WTC11 (cell line): Measurements from ENCODE around the gene CHRNA5. TPM values are rescaled to one million over a fixed set of nuclear protein-coding genes. Genes with fewer than 3 reads are reported as not detected.

ENCODE experiments used
- ATAC-seq: fragments of 200-7000 bp; cut with Tn5 transposase; 2 replicates; pipeline ENCODE4 v1.10.0; 2021; ENCODE audit warnings: mild to moderate bottlenecking, moderate library complexity
- CTCF ChIA-PET: fragments of 300-600 bp; sonication (Branson Sonifier 250); formaldehyde crosslinking; loops from one replicate; lab custom pipeline; 2021; ENCODE audit warnings: antibody characterized with exemption; lab: Charles Lee
- POLR2A ChIA-PET: fragments of 350-600 bp; sonication (Branson Sonifier 250); formaldehyde crosslinking; loops from one replicate; lab custom pipeline; 2021; ENCODE audit warnings: antibody characterized with exemption; lab: Charles Lee
- DNase-seq: peaks from one replicate; pipeline ENCODE4 v3.0.0; 2021; ENCODE audit warnings: low spot score
- H3K27ac Mint-ChIP-seq: 2 replicates; pipeline ENCODE4 v1.8.0; 2021; ENCODE audit warnings: mixed read lengths
- H3K27me3 Mint-ChIP-seq: 2 replicates; pipeline ENCODE4 v1.8.0; 2021; ENCODE audit warnings: low read depth, mild to moderate bottlenecking, moderate library complexity, mixed read lengths
- H3K36me3 Mint-ChIP-seq: 2 replicates; pipeline ENCODE4 v1.8.0; 2021; ENCODE audit warnings: mixed read lengths
- H3K4me1 Mint-ChIP-seq: 2 replicates; pipeline ENCODE4 v1.8.0; 2022; ENCODE audit warnings: mixed read lengths
- H3K4me3 Mint-ChIP-seq: 2 replicates; pipeline ENCODE4 v1.8.0; 2021; ENCODE audit warnings: mild to moderate bottlenecking, moderate library complexity, mixed read lengths
- H3K9me3 Mint-ChIP-seq: 2 replicates; pipeline ENCODE4 v1.8.0; 2021; ENCODE audit warnings: mixed read lengths
- AR ChIP-seq: fragments of 250-450 bp; sonication (Bioruptor Pico); IDR thresholded peaks from 2 replicates; pipeline ENCODE4 v1.9.0; 2021; ENCODE audit warnings: mild to moderate bottlenecking
- CREB1 ChIP-seq: sonication (generic); formaldehyde crosslinking; IDR thresholded peaks from 2 replicates; pipeline ENCODE4 v1.8.0; 2023; ENCODE audit warnings: mild to moderate bottlenecking, missing genetic modification reagents
- CREM ChIP-seq: sonication (generic); formaldehyde crosslinking; IDR thresholded peaks from 2 replicates; pipeline ENCODE4 v1.8.1; 2022; ENCODE audit warnings: mild to moderate bottlenecking, missing genetic modification reagents, moderate library complexity
- CTCF ChIP-seq: fragments of 200-600 bp; IDR thresholded peaks from 2 replicates; pipeline ENCODE4 v1.8.0; 2022; ENCODE audit warnings: antibody characterized with exemption
- FOXP1 ChIP-seq: sonication (generic); formaldehyde crosslinking; IDR thresholded peaks from 2 replicates; pipeline ENCODE4 v1.8.0; 2022; ENCODE audit warnings: missing genetic modification reagents, mild to moderate bottlenecking, moderate library complexity, borderline replicate concordance
- HMGA2 ChIP-seq: fragments of 250-450 bp; sonication (Bioruptor Pico); IDR thresholded peaks from 2 replicates; pipeline ENCODE4 v1.4.0; 2021; ENCODE audit warnings: mild to moderate bottlenecking, moderate library complexity
- NFYB ChIP-seq: sonication (generic); formaldehyde crosslinking; conservative IDR thresholded peaks from 2 replicates; pipeline ENCODE4 v1.8.0; 2022; ENCODE audit warnings: low read depth, missing genetic modification reagents
- OVOL2 ChIP-seq: fragments of 250-450 bp; sonication (Bioruptor Pico); IDR thresholded peaks from 2 replicates; pipeline ENCODE4 v1.9.0; 2021; ENCODE audit warnings: mild to moderate bottlenecking, borderline replicate concordance
- USF1 ChIP-seq: sonication (generic); formaldehyde crosslinking; IDR thresholded peaks from 2 replicates; pipeline ENCODE4 v1.8.0; 2022; ENCODE audit warnings: mild to moderate bottlenecking, missing genetic modification reagents
- ZNF423 ChIP-seq: fragments of 250-450 bp; sonication (Bioruptor Pico); IDR thresholded peaks from 2 replicates; pipeline ENCODE4 v2.1.2; 2022; ENCODE audit warnings: mild to moderate bottlenecking, moderate library complexity
- total RNA-seq: library from RNA; stranded (reverse); gene quantifications from 3 replicates; pipeline ENCODE4 v1.2.3, GENCODE V29; 2021
- TF ChIP-seq, protein P1 (sequence below): sonication (generic); formaldehyde crosslinking; conservative IDR thresholded peaks from 2 replicates; pipeline ENCODE4 v1.8.1; 2022; ENCODE audit warnings: mild to moderate bottlenecking, missing genetic modification reagents
- TF ChIP-seq, protein P2 (sequence below): sonication (generic); formaldehyde crosslinking; IDR thresholded peaks from 2 replicates; pipeline ENCODE4 v1.8.0; 2023; ENCODE audit warnings: mild to moderate bottlenecking, missing genetic modification reagents
- TF ChIP-seq, protein P3 (sequence below): sonication (generic); formaldehyde crosslinking; IDR thresholded peaks from 2 replicates; pipeline ENCODE4 v1.8.0; 2022; ENCODE audit warnings: mild to moderate bottlenecking, missing genetic modification reagents
- TF ChIP-seq, protein P4 (sequence below): sonication (generic); formaldehyde crosslinking; IDR thresholded peaks from 2 replicates; pipeline ENCODE4 v1.8.1; 2023; ENCODE audit warnings: mild to moderate bottlenecking, missing genetic modification reagents, moderate library complexity

CHRNA5 gene
- total RNA-seq, 1 experiment from 2014 or later, result 21.0 TPM

DNA sequence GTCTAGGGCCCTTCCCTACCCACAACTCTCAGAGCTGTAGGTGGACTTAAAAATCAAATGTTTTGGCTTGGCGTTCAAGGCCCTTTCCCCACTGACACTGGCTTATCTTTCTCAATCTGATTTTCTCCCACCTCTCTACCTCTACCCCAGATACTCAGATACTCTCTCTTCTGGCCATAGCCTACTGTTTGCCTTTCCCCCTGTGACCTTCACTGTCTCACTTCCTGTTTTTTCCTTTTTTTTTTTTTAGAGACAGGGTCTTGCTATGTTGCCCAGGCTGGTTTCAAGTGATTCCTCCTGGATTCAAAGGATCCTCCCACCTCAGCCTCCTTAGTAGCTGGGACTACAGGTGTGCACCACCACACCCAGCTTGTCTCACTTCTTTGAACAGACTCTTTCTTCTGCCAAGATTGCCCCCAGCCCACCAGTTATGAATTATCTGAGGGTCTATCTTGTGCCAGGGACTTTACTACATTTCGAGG is 71.1 kb downstream of the CHRNA5 start (continued):
- TF ChIP-seq, protein P1, sequence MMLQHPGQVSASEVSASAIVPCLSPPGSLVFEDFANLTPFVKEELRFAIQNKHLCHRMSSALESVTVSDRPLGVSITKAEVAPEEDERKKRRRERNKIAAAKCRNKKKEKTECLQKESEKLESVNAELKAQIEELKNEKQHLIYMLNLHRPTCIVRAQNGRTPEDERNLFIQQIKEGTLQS (CRISPR knock-in tag), result no peak
- TF ChIP-seq CTCF, result no peak
- TF ChIP-seq CREM (CRISPR knock-in tag), result no peak
- TF ChIP-seq, protein P2, sequence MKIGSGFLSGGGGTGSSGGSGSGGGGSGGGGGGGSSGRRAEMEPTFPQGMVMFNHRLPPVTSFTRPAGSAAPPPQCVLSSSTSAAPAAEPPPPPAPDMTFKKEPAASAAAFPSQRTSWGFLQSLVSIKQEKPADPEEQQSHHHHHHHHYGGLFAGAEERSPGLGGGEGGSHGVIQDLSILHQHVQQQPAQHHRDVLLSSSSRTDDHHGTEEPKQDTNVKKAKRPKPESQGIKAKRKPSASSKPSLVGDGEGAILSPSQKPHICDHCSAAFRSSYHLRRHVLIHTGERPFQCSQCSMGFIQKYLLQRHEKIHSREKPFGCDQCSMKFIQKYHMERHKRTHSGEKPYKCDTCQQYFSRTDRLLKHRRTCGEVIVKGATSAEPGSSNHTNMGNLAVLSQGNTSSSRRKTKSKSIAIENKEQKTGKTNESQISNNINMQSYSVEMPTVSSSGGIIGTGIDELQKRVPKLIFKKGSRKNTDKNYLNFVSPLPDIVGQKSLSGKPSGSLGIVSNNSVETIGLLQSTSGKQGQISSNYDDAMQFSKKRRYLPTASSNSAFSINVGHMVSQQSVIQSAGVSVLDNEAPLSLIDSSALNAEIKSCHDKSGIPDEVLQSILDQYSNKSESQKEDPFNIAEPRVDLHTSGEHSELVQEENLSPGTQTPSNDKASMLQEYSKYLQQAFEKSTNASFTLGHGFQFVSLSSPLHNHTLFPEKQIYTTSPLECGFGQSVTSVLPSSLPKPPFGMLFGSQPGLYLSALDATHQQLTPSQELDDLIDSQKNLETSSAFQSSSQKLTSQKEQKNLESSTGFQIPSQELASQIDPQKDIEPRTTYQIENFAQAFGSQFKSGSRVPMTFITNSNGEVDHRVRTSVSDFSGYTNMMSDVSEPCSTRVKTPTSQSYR (CRISPR knock-in tag), result no peak
- TF ChIP-seq FOXP1, result no peak
- TF ChIP-seq AR, result no peak
- TF ChIP-seq, protein P3, sequence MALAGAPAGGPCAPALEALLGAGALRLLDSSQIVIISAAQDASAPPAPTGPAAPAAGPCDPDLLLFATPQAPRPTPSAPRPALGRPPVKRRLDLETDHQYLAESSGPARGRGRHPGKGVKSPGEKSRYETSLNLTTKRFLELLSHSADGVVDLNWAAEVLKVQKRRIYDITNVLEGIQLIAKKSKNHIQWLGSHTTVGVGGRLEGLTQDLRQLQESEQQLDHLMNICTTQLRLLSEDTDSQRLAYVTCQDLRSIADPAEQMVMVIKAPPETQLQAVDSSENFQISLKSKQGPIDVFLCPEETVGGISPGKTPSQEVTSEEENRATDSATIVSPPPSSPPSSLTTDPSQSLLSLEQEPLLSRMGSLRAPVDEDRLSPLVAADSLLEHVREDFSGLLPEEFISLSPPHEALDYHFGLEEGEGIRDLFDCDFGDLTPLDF (CRISPR knock-in tag), result no peak
- TF ChIP-seq ZNF423 (CRISPR knock-in tag), result no peak
- TF ChIP-seq, protein P4, sequence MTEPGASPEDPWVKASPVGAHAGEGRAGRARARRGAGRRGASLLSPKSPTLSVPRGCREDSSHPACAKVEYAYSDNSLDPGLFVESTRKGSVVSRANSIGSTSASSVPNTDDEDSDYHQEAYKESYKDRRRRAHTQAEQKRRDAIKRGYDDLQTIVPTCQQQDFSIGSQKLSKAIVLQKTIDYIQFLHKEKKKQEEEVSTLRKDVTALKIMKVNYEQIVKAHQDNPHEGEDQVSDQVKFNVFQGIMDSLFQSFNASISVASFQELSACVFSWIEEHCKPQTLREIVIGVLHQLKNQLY, result no peak

GRCh38 chr15:78637776-78638435 is 72.6 kb downstream of the CHRNA5 start:
- POLR2A ChIA-PET, result interaction anchor here (0.6 kb wide), 1 partner anchor 133 kb away, joined by 3 read pairs; no protein-coding TSS in a partner anchor
- ATAC-seq, result no peak
- H3K4me3 Mint-ChIP-seq, result no peak overlapping the region
- DNase-seq, result no peak
- H3K27ac Mint-ChIP-seq, result no peak overlapping the region
- peaks cover 7% of the 10 kb centered on the region for H3K9me3 Mint-ChIP-seq
- peaks cover 7% of the 10 kb centered on the region for H3K36me3 Mint-ChIP-seq
- peaks cover 19% of the 10 kb centered on the region for H3K4me1 Mint-ChIP-seq
- no peak for TF ChIP-seq HMGA2 (CRISPR knock-in tag)
- no peak for TF ChIP-seq OVOL2 (CRISPR knock-in tag)
- no peak for TF ChIP-seq USF1 (CRISPR knock-in tag)
- no peak for TF ChIP-seq CREB1
- no peak for TF ChIP-seq NFYB (CRISPR knock-in tag)
- peaks cover 11% of the 10 kb centered on the region for H3K27me3 Mint-ChIP-seq
- CTCF ChIA-PET, result interaction anchor here (0.6 to 7.2 kb wide), 20 partner anchors 10 to 329 kb away, joined by 3 to 75 read pairs (median 7); partner anchors contain the start of genes CHRNA3 and CHRNA5
